ENCODE measurements around the gene ASPRV1.

DNA sequence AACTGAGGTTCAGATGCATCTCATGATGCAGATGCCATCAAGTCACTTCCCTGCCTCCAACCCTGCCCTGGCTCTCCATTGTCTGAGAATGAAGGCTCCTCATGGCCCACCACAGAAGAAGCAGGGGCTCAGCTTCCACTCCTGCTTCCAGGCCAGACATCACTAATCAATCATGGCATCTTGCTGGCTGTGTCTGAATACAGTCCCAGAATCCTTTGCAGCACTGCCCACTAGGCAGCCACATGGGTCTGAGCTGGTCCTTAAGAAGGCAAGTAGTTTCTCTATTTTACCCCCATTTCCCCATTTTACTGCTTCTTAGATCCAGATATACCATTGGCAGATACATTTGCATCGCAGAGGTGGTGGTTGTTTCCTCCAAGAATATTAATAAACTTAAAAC lies 7.3 kb downstream of the ASPRV1 start:
- TF ChIP-seq POLR2A (IDR thresholded peaks at IDR 0.05) (no peak), EP300 (IDR thresholded peaks at IDR 0.05) (no peak)
- TF ChIP-seq, protein P1, sequence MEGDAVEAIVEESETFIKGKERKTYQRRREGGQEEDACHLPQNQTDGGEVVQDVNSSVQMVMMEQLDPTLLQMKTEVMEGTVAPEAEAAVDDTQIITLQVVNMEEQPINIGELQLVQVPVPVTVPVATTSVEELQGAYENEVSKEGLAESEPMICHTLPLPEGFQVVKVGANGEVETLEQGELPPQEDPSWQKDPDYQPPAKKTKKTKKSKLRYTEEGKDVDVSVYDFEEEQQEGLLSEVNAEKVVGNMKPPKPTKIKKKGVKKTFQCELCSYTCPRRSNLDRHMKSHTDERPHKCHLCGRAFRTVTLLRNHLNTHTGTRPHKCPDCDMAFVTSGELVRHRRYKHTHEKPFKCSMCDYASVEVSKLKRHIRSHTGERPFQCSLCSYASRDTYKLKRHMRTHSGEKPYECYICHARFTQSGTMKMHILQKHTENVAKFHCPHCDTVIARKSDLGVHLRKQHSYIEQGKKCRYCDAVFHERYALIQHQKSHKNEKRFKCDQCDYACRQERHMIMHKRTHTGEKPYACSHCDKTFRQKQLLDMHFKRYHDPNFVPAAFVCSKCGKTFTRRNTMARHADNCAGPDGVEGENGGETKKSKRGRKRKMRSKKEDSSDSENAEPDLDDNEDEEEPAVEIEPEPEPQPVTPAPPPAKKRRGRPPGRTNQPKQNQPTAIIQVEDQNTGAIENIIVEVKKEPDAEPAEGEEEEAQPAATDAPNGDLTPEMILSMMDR (IDR thresholded peaks at IDR 0.05): no peak
